GM21526 (cell line): ENCODE results near the gene SF3B5.
"Not testable (repeated sequence)": the region's sequence is repeated elsewhere in the genome, so short reads cannot be mapped to it uniquely, and the experiment has no call there.

Experiments used
- ATAC-seq: cut with Tn5 transposase; IDR thresholded peaks from one replicate; pipeline ENCODE4 v1.9.1; 2021; ENCODE audit warnings: moderate library complexity; ENCODE audit not compliant: unreplicated experiment, low FRiP score

Gene SF3B5

DNA sequence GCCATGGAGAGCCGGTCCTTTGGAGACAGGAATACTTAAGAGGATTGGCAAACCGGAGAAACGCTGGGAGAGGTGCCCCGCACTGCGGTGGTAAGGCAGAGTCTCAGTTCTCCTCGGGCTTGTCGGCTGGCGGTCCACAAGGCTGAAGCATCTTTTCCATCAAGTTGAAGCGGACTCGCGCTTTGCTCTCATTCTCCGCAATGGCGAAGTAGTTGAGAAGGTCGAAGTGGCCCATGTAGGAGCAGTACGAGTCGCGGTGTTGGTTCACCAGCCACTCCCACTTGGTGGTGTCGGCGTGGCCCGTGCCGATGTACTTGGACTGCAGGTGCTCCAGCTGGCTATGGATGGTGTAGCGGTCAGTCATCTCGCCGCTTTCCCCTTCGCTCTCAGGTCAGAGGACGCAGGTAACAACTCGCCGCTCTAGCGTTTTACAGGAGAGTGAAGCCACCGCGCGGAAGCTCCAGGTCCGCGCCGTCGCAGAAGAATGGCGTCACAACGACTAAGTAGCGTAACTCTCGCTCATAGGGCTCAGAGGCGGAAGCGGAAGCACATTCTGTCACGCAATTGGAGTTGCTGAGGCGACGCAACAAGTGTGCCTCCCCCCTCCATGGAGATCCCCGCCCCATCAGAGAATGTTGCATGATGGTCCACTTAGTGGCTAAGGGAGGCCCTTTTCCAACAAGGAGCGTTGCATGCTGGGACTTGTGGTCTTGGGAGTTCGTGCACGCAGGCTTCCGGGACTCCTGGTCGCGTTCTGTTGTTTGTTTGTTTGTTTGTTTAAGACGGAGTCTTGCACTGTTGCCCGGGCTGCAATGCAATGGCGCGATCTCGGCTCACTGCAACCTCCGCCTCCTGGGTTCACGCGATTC lies at the start of gene SF3B5:
TSS of gene SF3B5 (minus strand) at position 440 of the 869 bp plus-strand sequence. CDS start at position 364, 76 bp downstream.
- ATAC-seq: peak; percentile 96

DNA sequence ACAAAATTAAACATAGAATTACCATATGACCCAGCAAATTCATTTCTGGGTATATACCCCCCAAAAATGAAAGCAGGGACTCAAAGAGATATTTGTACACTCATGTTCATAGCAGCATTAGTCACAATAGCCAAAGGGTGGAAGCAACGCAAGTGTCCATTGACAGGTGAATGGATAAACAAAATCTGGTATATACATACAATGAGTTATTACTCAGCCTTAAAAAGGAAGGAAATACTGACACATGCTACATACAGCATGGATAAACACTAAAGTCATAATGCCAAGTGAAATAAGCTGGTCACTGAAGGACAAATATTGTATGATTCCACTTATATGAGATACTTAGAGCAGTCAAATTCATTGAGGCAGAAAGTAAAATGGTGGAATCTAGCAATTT lies 49.6 kb upstream of the SF3B5 start:
- ATAC-seq: no peak

DNA sequence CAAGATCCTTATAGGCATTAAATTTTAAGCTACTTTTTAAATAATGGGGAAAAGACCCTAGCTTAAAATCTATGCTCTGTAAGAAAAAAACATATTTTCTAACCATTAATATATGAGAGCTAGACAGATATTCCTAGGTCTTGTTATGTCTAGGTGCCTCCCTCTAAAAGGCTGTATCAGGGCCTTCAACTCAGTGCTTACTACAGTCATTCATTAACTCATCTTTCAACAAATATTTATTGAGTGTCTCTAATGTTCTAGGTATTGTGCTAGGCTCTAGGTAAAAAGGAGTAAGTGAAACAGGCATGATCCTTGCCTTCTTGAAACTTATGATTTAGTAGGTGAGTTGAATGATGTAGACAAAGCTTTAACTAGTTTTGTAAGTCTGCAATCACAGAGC lies 48.5 kb upstream of the SF3B5 start:
- no peak for ATAC-seq

DNA sequence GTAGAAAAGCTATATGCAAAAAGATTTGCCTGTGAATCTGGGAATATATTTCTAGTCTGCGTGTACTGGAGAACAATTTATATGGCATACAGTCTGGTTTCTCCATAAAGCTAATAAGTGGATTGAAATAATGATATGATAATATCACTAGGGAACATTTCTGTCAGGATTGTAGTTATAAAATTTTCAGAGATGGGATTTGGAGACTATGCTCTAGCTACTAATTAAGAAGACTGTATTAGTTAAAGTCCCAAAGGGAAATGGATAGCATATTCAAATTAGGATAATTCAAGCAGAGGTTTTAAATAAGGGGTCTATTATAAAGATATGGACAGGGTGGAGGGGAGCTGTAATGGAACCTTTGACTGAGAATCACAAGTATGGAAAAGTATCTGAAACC lies 47.7 kb upstream of the SF3B5 start:
- ATAC-seq: no peak

DNA sequence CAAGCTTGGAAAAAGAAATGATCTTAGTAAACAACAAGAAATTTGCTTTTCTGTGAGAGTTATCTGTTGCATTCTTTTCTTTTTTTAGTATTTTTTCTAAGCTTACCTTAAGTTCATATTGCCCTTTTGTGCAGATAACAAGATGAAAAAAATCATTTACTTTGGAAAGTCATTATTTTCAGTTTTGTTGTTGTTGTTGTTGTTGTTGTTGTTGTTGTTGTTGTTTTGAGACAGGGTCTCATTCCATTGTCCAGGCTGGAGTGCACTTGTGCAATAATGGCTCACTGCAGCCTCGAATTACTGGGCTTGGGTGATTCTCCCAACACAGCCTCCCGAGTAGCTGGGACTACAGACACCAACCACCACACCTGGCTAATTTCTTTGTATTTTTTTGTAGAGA lies 46.1 kb upstream of the SF3B5 start:
- no peak for ATAC-seq

DNA sequence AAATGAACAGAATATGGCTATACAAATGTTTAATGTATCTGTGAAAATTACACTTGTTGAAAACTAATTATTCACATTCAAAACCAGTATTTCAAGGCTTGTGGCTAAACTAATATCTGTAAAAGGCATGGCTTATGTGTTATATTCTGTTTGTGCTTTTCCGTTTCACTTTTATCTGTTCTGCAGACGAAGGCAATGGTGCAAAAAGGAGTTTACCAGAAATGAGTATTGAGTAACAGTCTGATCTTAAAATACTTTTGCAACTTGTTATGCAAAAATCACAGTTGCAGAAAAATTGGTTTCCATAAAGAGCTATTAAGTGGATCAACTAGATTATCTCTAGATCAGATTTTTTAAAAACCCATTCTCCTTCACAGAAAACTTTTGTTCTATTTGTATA lies 45.5 kb upstream of the SF3B5 start:
- ATAC-seq: peak; percentile 62

DNA sequence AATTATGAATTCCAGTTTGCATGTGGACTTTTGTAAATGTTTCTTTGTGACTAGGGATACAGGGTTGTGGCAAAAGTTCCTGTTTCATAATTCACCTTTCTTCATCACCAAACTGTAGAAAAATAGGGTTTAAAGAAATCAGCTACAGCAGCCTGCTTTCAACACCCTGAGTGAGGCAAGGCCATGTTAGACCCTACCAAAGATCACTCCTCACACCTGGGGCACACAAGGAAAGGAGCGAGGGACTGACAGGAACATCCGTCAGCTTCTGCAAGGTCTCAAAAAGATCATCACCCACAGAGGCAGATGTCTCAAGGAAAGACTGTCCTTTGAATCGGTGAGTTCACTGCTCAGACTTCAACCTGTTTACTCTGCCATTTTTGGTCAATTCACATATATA lies 44.4 kb upstream of the SF3B5 start:
- no peak for ATAC-seq

DNA sequence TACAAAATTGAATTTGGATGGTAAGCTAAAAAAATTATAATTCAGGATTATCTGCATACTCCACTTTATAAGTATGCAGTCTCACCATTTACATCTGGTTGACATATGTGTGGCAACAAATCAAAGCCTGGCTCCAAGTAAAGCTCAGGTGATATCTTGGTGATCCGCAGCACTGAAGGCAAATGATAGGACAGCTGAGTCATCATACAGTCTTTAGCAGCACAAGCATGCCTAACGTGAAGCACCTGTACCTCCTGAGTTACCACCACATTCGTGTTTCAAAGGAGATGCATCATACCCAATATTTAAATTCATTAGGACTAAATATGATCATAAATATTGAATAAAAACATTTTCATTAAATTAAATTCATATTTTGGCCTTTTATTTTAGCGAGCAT lies 43.2 kb upstream of the SF3B5 start:
- ATAC-seq: no peak

DNA sequence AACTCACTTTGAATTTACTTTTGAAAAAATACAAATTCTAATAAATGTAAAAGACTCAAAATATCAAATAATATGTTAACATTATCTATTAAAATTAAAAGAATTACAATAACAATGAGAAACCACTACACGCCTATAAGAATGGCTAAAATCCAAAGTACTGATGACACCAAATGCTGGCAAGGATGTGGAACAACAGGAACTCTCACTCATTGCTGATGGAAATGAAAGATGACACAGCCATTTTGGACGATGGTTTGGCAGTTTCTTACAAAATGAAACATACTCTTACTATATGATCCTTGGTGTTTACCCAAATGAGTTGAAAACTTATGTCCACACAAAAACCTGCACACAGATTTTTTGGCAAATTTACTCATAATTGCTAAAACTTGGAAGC lies 39.4 kb upstream of the SF3B5 start:
- ATAC-seq: no peak

DNA sequence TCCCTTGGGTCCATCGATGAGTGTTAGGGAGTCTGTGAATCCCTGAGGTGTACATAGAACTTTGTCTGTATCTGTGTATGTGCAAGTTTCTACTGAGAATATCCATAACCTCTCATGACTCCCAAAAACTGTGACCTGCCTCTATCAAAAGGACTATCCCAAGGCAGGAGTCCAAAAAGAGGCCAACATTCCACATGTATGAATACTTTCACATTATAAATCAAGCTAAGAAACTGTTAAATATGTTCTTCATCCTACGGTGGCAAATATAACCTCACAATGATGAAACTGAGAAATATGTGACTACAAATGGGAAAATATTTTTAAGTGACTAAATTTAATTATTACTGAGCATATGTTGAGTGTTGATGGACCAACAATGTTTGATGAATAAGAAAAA lies 38.8 kb upstream of the SF3B5 start:
- ATAC-seq: no peak

DNA sequence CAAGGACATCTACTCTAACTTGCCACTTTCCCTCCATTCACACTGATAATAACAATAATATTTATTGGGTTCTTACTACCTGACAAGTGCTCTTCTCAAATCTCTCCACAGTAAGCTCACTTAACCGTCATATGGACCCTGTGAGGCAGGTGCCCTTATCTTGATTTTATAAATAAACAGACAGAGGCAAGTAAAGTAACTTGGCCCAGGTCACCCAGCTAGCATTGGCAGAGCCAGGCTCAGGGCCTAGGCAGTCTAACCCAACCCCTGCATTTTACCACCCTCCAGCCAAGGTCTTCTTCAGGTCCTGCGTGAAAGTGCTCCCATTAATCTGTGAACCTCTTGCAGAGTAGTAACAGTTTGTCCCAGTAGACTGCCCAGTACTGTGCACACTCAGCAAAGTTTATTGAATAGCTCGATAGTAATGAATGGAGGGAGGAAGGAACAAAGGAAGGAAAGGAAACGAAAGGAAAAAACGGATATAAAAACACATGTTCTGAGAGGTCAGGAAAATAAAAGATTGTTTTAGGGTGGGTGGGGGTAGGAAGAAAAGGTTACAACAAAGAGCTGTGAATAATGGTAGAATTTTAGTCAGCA lies 38.0 kb upstream of the SF3B5 start:
- no peak for ATAC-seq

DNA sequence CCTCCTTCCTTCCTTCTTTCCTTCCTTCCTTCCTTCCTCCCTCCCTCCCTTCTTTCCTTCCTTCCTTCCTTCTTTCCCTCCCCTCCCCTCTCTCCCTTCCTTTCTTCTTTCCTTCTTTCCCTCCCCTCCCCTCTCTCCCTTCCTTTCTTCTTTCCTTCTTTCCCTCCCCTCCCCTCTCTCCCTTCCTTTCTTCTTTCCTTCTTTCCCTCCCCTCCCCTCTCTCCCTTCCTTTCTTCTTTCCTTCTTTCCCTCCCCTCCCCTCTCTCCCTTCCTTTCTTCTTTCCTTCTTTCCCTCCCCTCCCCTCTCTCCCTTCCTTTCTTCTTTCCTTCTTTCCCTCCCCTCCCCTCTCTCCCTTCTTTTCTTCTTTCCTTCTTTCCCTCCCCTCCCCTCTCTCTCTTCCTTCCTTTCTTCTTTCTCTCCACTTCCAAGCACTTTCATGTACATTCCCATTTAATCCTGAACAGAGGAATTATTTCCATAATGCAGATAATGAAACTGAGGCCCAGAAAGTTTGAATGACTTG lies 36.9 kb upstream of the SF3B5 start:
- not testable (repeated sequence) for ATAC-seq

DNA sequence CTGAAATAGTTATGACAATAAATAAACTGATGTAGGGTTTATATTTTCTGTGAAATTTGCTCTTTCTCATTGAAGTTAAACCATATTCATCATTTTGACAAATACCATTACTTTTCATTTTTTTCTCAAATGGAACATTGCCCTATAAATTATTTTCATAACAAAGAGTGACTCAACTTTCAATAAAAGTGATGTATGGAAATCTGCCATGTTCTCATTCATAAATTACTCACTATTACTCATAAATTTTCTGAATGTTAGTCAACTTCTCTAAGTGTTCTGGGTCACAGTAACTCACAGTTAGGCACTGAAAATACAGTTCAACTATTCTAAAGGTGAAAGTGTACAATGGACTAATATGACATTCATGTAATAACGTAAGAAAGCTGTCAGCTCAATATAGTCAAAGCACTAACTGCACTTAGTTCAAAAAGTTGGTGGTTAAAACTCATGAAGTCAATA lies 35.9 kb upstream of the SF3B5 start:
- no peak for ATAC-seq

DNA sequence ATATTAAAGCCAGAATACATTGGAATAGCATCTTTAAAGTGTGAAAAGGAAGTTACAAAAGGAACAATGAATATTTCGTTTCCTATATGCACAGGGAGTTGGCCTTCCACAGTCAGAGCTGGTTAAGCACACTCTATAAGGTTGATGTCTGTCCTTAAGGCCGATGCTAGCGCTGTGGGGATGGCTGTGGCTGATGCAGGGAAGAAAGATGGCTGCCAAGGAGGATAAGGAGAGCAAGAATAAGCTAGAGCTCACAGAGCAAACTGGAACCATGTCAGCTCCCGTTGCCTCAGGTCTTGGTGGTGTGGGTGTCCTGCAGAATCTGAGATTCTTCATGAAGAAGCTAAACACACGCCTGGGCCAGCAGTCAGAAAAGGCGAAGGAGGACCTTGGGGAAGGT lies 34.1 kb upstream of the SF3B5 start:
- ATAC-seq: no peak

DNA sequence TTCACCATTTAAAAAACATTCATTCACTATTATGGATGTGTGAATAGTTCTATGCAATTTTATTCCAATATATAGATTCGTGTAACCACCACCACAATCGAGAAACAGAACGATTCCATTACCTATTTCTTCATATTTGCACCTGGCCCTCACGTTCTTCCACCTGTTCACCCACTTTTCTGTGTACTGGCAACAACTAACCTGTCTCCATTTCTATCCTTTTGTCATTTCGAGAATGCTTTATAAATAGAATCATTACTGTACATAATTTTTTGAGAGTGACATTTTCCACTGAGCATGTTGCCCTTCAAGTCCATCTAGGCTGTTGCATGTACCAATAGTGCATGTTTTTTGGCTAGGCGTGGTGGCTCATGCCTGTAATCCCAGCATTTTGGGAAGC lies 31.7 kb upstream of the SF3B5 start:
- no peak for ATAC-seq

DNA sequence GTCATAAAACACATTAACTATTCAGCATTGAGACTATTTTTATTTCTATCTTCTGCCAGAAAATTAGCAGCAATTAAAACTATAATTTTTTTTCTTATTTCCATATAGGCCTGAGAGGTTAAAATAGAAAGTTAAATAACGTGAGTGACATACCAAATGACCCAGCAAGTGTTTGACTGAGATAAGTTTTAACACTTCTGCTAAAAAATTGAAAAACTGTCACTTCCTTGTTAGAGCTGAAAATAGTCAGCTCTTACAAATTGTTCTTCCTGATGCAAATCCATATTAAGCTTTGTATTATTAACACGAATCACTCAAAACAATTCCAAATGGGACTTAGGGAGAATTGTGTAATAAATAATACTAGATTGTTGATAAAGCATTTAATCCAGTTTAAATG lies 28.5 kb upstream of the SF3B5 start:
- no peak for ATAC-seq

DNA sequence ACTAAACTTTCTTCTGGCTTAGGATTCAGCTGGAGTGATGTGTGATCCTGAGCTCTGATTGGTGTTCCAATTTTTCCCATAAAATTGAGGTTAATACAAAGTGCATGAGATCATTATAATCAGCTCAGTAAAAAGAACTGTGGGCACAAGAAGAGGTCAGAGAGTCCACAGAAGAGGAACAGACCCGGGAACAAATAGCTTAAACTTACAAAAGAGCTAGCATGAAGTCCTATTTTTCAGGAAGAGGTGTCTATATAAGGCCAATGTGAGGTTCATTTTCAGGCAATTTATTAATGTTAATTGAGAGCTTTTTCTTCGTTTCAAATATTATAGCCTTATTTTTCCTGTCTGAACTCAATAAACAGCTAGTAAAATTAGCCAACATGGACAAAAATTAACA lies 28.0 kb upstream of the SF3B5 start:
- no peak for ATAC-seq

DNA sequence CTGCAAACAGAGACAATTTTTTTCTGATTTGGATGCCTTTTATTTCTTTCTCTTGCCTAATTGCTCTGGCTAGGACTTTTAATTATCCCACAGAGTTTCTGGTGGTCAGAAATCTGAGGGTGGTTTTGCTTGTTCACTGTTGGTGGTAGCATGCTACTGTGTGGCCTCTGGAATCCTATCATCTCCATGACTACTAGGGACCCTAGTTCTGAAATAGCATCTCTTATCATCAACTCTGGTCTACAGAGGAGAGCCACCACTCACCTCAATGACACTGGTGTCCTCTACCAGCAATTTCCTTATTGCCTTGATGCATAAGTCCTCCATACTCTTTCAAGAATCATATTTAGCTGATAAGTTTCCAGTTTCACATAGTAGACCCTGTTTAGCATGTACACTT lies 27.5 kb upstream of the SF3B5 start:
- no peak for ATAC-seq

DNA sequence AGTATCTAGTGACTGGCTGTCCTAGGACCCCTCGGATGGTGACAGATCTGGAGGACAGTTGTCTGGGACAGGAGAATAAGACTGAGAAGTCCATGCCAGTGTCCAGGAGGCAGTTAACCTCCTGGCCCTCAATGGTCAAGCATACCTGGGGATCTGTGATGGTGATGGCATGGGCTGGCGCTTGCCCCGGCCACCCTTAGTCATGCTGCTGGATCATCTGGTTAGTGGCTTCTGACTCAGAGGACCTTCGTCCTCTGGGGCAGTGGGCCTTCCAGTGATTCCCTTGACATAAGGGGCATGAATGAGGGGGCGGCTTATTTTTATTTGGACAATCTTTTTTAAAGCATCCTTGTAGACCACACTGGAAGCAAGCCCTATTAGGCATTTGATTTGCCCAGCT lies 24.0 kb upstream of the SF3B5 start:
- no peak for ATAC-seq

DNA sequence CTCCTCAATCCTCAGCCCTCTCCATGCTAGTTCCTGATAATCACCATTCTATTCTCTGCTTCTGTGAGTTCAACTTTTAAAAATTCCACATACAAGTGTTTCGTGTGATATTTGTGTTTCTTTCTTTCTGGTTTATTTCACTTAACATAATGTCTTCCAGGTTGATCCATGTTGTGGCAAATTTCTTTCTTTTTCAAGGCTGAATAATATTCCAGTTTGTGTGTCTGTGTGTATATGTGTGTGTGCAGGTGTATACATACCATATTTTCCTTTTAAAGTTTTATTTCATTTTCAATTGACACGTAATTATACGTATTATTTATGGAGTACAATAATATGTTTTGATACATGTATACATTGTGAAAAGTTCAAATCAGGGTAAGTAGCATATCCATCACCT lies 19.8 kb upstream of the SF3B5 start:
- ATAC-seq: no peak

DNA sequence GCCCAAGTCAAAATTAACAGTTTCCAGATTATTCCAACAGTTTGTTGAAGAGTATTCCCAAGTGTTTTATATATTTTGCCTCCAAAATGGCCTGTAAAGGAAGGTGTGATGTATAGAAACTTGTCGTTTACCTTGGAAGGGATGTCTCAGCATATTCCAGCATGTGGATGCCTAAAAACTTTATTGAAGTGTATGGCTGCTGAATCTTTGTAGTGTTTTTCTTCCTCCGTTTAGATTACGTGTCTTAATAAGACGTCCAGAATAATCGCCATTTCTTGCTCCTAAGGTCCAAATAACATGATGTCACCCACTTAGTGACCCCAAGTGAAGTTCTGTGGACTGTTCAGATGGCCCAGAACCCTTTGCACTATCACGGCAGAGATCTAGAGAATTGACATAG lies 18.0 kb upstream of the SF3B5 start:
- no peak for ATAC-seq

DNA sequence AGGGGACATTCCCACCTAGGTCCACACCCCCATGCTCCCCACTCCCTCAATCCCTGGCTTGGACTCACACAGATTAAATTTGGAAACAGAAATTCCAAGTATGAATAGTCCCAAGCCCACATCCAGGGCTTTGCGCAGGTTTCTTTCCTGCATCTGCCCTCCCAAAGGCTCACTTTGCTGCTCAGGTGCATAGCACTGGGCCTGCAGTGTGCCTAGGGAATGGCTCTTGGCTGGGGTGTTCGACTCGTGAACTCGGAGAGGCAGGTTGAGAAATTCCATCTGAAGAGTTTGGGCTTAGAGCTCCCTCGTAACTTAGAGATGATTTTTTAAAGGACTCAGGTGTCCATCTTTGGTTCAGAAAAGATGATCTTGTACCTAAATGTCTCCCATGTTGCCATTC lies 14.8 kb upstream of the SF3B5 start:
- no peak for ATAC-seq
